22Rv1 (cell line): ENCODE results near the gene MAP3K20.

ENCODE experiments used
- ZFX ChIP-seq: fragments of 450-650 bp; IDR thresholded peaks from 2 replicates; pipeline ENCODE4 v1.6.1; 2017; ENCODE audit warnings: antibody characterized with exemption, borderline replicate concordance
- TF ChIP-seq, protein P1 (sequence below): fragments of 450-650 bp; IDR thresholded peaks from 2 replicates; pipeline ENCODE4 v1.5.1; 2017; ENCODE audit warnings: mild to moderate bottlenecking

DNA sequence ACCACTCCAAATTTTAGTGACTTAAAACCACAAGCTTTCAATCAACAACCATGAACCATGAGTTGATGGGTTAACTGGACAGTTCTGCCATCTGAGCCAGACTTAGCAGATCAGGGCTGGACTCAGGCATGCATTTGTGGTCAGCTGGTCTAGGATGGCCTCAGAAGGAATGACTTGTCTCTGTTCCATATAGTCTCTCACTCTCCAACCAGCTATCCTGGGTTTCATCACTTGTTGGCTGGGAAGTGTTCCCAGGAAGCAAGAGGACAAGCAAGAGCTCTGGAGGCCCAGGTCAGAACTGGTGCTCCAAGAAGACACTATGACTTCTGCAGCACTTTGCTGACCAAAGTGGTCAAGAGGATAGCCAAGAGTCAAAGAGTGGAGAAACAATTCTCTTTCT is 17.5 kb upstream of the MAP3K20 start:
- TF ChIP-seq, protein P1, sequence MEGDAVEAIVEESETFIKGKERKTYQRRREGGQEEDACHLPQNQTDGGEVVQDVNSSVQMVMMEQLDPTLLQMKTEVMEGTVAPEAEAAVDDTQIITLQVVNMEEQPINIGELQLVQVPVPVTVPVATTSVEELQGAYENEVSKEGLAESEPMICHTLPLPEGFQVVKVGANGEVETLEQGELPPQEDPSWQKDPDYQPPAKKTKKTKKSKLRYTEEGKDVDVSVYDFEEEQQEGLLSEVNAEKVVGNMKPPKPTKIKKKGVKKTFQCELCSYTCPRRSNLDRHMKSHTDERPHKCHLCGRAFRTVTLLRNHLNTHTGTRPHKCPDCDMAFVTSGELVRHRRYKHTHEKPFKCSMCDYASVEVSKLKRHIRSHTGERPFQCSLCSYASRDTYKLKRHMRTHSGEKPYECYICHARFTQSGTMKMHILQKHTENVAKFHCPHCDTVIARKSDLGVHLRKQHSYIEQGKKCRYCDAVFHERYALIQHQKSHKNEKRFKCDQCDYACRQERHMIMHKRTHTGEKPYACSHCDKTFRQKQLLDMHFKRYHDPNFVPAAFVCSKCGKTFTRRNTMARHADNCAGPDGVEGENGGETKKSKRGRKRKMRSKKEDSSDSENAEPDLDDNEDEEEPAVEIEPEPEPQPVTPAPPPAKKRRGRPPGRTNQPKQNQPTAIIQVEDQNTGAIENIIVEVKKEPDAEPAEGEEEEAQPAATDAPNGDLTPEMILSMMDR = no peak
- TF ChIP-seq ZFX = no peak
